HUDEP-2 (cell line): ENCODE data around the gene PLCB4.

Source experiments
- DNase-seq, 76 experiments: peaks; one replicate each; lab custom pipeline; 2025; ENCODE audit not compliant: unreplicated experiment in 76 of 76; lab: John Stamatoyannopoulos, UW

The PLCB4 gene

DNA sequence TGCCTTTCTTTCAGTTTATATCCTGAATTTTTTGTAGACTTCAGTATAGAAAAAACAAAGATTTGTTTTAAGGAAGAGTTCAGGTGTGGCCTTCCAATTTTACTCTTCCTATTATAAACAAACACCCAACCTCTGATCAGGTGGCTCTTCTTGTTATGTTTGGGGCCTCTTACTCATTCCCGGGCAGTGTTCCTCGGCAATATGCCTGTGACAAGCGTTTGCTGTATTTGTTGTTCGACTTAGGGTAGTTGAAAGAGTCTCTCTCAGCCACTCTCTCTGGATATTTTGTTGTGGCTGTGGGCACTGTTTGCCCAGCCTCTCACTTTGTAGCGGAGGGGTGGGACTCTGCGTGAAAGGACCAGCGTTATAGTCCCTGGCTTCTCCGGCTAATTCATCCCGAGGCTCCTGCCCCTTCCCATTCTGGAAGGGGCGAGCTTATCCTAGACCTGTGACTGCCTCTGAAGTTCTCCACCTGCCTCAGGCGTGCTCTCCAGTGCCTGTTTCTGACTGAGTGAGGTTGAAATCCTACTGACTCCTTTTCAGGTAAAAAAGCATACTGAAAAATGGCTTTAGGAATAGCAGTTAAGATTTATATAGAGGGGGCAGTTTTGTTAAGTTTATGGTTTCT, 97.4 kb downstream of the PLCB4 start:
- no peak for DNase-seq

DNA sequence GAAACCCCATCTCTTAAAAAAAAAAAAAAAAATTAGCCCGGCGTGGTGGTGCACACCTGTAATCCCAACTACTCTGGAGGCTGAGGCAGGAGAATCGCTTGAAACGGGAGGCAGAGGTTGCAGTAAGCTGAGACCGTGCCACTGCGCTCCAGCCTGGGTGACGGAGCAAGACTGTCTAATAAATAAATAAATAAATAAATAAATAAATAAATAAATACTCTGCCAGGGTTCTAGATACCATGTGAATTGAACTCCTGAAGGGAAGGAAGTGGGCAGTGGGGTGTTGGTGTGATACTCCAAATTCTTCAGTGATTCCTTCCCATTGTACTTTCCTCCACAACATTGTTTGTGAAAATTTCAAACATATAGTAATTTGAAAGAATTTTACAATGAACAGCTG, 100.5 kb downstream of the PLCB4 start:
- no peak for DNase-seq

DNA sequence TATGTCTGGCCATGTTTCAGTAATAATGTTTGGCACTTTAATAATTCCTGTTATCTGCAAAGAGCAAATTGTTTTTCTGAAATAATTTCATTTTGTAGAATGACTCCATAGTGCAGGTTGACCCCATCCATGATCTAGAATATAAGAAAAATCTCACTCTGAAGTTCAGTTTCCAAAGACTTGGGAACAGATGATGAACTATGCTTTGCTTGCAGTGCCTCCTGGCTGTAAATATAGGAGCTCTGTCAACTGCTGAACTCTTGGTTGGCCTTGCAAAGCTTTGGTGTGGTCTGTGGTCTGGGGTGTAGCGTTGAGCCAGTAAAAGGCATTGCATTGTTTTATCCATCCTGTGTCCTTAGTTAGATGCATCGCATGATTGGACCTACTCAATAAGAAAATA, 104.0 kb downstream of the PLCB4 start:
- no peak for DNase-seq

DNA sequence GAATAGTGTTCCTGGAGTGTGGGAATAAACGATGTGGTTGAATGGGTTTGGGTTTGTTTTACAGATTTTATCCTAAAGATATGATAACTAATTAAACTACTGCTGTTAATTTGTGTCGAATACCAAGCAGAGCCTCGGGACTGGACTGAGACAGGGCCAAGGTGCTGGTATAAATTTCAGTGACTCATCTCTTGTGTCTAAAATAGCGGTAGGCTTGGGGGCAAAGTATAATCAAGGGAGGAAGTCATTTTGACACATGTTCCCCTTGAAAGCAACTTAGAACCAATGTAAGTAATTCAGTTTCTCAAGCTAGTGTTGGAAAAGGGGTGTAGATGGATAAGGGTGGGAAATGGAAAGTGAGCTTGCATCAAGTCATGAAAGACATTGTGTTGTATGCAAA, 108.4 kb downstream of the PLCB4 start:
- no peak for DNase-seq

DNA sequence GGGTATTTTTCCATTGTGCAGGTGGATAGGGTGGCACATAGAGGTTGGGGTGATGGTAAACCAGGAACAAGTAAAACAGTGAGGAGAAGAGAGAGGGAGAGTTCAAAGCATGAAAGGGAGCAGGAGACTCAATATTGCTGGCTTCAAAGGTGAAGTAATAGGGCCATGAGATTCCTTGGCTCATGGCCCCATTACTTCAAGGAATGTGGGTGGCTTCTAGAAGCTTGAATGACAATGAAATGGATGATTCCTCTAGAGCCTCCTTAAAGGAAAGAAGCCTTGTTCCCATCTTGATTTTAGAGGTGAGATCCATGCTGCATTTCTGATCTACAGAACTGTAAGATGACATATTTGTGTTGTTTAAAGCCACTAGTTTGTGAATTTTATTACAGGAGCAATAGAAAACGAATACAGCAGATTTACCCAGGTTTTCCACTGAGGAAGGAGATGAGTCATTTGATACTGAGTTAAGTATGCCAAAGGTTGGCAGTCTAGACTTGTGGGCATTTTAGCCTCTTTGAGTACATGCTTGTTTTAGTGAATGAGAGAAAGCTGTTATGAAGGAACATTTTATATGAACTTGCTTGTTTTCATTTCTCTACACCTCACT, 110.4 kb downstream of the PLCB4 start:
- no peak for DNase-seq

DNA sequence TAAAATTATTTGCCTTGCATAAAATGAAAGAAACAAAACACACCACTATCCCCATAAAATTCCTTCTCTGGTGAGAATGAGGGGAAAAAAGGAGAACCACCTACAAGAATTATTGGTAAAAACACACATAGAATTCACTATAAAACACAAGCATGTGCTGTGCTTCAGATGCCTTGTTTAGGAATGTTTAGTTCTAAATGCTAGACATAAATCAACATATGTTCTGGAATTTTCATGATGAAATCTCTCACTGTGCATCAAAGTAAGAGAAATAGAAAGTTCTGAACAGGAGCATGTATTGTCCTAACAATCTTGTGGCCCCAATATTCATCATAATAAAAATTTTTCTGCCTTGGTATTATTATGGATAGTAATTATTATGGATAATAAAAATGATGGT, 111.0 kb downstream of the PLCB4 start:
- no peak for DNase-seq

DNA sequence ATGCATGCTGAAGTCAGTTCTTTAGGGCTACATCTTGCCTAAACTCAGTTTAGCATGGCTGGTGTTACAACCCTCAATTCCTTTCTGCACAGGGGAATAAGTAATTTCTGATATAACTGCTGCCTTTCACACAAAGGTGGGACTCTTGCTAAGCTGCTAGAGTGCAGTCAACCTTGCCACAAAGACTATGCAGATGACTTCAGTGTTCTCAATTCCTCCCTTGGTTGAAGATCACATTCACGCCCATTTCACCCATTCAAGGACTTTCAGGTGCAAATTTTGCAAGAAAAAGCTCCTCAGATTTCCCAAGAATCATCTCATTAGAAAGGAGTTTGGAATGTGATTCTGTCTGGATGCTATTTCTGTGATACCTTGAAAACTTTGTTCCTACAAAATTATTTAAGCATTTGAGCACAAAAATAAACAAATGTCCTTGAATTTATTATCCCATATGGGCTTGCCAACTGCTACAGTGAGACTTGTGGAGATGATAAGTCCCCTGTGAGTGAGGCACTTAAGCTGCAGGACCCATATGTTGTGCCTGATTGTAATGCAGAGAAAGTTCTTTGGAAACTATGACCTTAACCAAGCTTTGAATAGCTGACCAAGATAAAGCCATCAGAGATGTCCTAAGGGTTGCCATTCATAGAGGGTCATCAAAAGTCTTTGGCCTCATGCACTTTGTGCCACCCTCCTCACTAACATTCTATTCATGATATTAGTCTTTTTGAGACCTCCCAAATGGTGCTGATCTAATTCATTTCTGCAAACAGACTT, 111.8 kb downstream of the PLCB4 start:
- DNase-seq = no peak

DNA sequence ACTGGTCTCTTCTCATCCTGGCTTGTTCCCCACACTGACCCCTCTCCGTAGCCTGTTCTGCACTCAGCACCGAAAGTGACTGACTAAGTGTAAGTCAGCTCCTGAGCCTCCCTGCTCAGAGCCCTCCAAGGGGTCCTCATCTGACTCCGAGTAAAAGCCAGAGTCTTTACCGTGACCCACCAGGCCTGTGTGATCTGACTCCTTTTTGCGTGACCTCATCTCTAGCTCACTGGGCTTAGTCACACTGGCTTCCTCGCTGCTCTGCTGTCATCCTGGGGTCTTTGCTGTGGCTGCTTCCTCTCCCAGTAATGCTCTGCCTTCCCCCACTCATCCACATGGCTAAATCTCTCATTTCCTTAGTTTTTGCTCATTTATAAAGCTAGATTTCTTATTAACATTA, 116.6 kb downstream of the PLCB4 start:
- no peak for DNase-seq

DNA sequence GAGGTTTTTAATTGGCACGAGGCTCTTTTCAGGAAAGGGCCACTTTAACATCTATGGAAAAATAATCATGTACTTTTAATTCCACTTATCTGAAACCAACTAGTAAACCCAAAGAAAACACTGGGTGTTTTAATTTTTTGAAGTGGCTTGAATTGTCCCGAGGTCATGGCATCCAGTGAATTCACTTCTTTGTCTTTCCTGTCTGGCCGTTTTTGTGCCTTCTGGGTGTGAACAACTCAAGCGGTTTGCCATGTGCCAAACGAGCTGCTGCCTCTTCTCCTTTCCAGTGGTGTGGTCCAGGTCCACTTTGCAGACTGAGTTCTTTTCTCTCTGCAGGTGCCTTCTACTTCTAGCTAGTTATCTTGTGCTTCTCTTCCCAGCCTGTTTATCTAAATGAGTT, 117.5 kb downstream of the PLCB4 start:
- no peak for DNase-seq

DNA sequence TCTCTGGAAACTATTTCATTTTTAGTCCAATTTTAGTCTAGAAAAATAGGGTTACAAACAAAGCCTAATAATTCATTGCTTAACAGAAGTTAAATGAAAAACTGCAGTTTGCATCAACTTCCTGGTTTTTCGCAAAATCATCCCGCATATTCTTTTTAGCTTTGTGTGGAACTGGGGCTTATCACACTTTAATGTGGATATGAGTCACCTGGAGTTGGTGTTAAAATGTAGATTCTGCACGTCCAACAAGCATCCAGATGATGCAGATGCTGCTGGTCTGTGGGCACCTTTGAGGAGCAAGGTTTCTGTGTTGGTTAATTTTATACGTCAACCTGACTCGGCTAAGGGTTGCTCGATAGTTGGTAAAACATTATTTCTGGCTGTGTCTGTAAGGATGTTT, 126.1 kb downstream of the PLCB4 start:
- DNase-seq = no peak

DNA sequence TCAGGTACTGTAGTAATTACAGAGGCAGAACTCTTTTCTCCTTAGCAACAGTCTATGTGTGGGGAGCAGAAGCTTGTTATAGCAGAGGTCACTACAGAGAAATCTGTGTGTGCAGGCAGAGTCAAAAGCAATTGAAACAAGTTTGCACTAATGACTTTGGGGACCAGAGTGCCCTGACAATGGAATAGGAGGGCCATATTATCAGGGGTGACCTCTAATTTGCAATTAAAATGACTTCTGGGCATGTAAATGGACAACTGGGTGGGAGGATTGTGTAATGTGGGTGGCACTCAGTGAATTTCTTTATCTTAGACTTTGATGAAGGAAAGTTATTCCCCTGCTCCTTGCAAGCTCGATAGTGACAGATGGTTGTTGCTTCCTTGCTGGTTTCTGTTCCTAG, 127.2 kb downstream of the PLCB4 start:
- no peak for DNase-seq

DNA sequence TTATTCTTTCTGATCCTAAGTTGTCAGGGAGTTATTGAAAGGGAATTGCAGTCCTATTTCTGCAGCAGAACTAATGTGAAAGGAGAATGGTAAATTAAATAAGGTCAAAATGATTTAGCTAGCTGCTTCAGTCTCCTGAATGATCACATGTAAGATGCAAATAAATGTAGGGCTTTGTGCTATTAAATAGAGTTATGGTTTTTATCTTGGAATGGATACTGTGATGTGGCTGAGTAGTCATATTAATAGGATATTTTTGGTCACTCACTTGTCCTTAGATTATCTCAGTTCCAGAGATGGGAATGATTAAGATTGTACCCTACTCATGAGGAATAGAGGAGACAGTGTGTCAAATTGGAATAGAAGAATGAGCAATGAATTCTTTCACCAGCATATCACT, 129.6 kb downstream of the PLCB4 start:
- no peak for DNase-seq

DNA sequence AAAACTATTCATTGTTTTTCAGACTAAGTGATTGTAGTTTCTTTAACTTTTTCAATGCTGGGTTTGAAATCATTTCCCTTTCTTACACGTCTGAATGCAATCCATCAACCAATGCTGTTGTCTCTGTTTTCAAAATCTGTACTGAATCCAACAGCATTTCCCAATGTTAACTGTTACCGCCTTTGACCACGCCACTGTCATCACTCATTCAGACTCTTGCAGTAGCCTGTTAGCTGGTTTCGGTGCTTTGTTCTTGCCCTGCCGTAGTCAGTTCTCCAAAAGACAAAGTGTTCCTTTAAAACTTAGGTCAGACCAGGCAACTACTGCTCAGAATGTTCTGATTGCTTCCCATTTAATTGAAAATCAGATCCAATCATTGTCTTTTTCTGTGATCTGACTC, 131.3 kb downstream of the PLCB4 start:
- no peak for DNase-seq

DNA sequence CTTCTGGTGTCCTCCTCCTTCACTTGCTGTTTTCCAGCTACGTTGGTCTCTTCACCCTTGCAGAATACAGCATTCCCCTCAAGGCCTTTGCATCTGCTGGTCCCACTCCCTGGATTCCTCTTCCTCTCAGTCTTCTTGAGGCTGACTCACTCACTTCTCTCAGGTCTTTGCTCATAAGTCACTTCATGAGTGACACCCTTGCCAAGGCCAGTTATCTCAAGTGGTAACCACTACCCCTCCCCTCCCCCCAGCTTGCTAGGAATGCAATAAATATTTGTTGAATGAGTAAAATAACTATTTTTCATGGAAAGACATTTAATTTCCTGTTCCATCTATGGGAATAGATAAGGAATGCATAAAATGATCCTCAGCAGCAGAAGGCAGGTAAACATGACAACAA, 131.7 kb downstream of the PLCB4 start:
- DNase-seq = no peak

DNA sequence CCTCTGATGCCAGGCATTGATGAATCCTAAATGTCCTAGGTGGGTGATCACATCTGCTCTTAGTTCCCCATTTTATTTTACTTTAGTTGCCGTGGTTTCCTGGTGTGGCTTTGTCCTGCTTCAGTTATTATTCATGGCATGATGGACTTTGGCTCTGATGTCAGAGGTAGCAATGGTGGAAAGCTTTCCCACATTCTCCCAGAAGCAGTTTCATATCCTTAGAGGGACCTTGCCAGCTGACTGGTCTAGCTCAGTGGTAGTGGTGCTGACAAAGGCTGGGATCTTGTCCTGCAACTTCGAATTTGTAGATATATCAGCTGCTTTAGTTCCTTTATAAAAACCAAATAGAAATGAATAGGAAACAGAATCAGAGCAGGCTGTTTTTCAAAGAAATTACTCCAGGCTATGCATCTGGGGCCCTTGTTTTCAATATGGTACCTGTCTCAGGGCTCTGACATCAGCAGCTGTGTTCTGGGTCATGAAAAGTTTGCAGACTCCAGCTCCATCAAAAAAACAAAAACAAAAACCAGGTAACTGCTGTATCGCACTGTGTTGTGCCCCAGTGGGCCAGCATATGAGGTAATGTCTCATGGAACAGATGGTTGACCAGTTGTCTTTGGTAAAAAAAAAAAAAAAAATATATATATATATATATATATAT, 133.7 kb downstream of the PLCB4 start:
- DNase-seq = no peak

DNA sequence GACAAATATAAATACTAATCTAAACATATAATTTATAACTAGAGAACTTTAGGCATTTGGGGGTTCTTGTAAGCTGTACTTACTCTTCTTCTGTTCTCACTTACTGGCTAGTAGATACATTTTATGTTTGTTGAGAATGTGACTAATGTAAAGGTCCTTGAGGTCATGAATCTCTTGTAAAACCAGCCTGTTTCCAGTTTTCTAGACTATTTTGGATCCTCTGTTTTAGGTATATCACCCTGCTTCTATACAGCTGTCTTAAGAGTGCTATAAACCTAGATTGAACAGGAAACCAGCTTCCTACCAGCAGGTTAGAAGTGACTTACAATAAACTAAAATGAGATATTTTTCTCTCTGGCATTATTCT, 134.2 kb downstream of the PLCB4 start:
- DNase-seq = no peak

DNA sequence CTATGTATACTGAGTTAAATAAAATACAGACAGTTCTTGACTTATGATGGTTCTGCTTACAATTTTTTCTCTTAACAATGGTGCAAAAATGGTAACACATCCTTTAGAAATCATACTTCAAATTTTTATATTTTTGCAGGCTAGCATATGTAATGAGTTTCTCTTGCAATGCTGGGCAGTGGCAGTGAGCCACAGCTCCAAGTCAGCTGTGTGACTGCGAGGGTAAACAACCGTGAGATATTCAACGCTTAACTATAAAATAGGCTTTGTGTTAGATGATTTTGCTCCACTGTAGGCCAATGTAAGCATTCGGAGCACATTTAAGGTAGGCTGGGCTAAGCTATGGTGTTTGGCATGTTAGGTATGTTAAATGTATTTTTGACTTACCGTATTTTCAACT, 136.1 kb downstream of the PLCB4 start:
- DNase-seq = no peak

DNA sequence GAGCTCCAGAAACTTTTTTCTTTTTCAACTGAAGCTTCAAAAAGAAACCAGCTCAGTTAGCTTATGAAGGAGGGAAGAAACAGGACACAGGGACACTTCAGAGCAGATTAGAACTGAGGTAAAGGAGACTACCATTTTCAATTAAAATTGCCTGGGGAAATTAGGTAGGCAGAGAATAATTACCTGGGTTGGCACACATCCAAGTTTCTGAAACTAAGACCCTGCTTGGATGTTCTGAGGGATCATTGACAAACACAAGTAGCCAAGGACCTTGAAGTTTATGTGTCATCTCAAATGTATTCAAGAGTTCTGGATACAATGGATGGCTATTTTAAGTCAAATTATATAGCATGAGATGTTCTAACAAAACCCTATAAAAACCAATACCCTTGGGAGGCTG, 137.6 kb downstream of the PLCB4 start:
- no peak for DNase-seq

DNA sequence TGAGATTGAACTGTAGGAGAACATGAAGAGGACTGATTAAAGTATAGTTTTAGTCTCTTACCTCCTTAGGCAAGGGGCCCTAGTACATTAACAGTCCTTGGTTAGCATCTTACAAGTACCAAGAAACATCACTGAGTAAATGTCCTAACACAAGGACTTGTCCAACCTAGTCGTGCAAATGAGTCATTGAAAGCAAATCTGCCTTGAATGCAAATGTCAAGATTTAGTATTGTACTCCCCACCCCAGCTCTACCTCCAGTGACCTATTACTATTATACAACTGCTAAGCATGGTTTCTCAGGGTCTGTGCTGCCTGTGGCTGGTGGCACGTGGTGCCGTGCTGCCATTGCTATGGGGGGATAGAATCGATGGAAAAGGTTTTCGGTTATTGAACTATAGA, 138.4 kb downstream of the PLCB4 start:
- DNase-seq = no peak

DNA sequence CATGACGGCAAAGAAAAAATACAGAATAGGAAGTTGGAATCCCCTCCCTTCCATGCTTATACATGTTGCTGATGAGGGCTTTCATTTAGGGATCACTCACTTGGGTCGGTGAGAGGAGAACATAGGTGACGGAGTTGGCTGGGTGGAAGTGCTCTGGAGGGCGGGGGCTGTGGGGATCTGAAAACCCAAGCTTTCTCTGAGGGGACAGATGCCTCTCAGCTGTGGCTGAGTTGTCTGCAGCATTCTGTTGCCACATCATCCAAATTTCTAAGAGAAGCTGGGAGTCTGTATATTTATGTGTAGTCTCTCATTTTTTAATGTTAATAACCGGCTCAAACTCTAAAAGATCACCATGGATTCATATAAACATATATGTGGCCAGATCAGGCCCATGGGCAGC, 141.5 kb downstream of the PLCB4 start:
- DNase-seq = no peak

DNA sequence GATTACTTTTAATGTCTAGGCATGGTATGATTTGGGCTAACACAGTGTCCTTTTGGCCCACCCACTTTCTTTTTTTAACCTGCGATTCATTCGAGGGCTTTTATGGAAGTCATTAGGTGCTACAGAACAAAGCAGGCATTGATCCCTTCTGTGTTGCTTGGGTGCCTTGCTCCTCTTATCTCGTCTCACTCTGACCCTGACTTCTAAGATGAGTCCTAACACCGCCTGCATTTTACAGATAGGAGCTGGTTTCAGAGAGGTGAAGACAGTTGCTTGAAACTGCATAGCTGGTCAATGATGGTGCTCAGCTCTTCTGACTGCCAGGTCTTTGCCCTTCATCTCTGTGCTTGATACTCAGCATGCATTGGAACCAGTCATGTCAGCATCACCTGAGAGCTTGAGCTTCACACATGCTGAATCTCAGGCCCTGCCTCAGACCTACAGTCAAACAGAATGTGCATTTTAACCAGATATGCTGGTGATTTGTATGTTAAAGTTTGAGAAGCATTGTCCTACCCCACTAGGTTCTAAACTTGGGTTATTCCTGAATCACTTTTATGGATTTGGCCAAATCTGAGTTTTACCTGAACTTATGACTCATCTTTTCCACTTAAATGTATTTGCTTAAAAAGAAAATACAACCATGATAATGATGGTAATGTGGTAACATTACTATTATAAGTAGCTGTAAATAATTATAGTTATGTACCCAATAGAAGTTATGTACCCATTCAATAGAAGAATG, 142.3 kb downstream of the PLCB4 start:
- peak in 1 of 76 experiments; percentile 4 for DNase-seq
